ENCODE results near the gene MAP1S.

DNA sequence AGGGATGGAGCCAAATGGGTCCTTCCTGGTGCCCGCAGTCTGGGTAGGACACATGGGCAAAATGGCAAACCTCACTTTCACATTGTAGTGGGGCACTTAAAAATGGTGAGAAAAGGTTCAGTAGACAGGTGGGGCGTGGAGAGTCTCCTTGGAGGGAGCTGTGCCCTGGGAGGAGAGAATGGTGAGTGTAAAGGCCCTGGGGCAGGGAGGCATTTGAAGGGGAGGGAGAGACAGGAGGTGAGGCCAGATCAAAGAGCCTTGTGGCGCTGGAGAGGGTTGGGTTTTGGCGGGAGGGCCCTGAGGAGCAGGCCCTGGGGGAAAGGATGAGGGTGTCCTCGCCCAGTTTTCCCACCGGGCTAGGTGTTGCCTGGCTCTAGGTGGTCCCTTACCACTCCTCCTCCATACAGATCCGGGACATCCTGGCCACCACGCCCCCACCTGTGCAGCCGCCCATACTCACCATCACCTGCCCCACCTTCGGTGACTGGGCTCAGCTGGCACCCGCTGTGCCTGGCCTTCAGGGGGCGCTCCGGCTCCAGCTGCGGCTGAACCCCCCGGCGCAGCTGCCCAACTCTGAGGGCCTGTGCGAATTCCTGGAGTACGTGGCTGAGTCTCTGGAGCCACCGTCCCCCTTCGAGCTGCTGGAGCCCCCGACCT, 6.3 kb downstream of the MAP1S start:
- TF ChIP-seq, protein P1, sequence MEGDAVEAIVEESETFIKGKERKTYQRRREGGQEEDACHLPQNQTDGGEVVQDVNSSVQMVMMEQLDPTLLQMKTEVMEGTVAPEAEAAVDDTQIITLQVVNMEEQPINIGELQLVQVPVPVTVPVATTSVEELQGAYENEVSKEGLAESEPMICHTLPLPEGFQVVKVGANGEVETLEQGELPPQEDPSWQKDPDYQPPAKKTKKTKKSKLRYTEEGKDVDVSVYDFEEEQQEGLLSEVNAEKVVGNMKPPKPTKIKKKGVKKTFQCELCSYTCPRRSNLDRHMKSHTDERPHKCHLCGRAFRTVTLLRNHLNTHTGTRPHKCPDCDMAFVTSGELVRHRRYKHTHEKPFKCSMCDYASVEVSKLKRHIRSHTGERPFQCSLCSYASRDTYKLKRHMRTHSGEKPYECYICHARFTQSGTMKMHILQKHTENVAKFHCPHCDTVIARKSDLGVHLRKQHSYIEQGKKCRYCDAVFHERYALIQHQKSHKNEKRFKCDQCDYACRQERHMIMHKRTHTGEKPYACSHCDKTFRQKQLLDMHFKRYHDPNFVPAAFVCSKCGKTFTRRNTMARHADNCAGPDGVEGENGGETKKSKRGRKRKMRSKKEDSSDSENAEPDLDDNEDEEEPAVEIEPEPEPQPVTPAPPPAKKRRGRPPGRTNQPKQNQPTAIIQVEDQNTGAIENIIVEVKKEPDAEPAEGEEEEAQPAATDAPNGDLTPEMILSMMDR (IDR thresholded peaks at IDR 0.05): peak in 1 of 6 experiments; percentile 12
- TF ChIP-seq POLR2A (IDR thresholded peaks at IDR 0.05): no peak

Data from adrenal gland (tissue), 5 donors.